Astrocyte (in vitro differentiated cells and primary cell): ENCODE data around the gene ARHGAP6.

Experiments used
- EZH2 ChIP-seq: IDR thresholded peaks from 2 replicates; pipeline ENCODE4 v1.6.1; 2012; ENCODE audit warnings: mild to moderate bottlenecking, low read length, inconsistent platforms; ENCODE audit not compliant: insufficient read depth
- TF ChIP-seq, protein P1 (sequence below): IDR thresholded peaks from 2 replicates; pipeline ENCODE4 v1.5.1; 2011; ENCODE audit warnings: low read depth, mild to moderate bottlenecking, inconsistent platforms, low read length, moderate library complexity; ENCODE audit not compliant: insufficient read depth

DNA sequence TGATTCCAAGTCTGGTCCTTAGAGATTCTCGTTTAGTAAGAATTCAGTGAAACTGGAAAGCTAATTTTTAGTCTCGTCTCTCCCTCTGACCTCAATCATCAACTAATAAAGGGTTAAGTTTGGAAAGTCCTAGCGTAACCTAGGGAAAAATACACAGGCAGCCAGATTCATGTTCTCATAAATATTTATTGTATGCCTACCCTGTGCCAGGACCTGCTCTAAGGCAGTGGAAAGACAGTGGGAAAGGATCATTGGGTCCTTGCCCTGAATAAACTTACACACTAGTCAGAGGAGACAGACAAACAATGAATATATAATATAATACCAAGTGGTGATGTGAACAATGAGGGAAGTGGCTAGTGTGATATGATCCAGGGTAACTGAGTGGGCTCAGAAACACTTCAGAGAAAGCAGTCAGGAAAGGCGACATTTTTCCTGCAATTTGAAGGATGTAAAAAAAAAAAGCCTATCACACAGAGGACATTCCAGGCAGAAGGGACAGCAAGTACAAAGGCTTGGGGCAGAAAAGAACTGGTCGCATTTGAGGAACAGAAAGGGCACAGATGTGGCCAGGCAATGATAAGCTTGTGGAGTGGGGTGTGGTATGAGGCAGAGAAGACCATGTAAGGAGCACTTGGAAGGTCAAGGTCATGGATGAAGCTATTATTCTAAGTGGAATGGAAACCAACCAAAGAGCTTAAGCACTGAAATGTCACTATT is 243.8 kb downstream of the ARHGAP6 start:
- TF ChIP-seq, protein P1, sequence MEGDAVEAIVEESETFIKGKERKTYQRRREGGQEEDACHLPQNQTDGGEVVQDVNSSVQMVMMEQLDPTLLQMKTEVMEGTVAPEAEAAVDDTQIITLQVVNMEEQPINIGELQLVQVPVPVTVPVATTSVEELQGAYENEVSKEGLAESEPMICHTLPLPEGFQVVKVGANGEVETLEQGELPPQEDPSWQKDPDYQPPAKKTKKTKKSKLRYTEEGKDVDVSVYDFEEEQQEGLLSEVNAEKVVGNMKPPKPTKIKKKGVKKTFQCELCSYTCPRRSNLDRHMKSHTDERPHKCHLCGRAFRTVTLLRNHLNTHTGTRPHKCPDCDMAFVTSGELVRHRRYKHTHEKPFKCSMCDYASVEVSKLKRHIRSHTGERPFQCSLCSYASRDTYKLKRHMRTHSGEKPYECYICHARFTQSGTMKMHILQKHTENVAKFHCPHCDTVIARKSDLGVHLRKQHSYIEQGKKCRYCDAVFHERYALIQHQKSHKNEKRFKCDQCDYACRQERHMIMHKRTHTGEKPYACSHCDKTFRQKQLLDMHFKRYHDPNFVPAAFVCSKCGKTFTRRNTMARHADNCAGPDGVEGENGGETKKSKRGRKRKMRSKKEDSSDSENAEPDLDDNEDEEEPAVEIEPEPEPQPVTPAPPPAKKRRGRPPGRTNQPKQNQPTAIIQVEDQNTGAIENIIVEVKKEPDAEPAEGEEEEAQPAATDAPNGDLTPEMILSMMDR: no peak
- TF ChIP-seq EZH2: no peak
